HT-29 (cell line): Measurements from ENCODE around the gene SUV39H1. TPM values are rescaled to one million over a fixed set of nuclear protein-coding genes. Genes with fewer than 3 reads are reported as not detected.

Experiments
- small RNA-seq: library from RNA; depleted of rRNA; stranded (forward); fragments of <200 nt; gene quantifications from one replicate; pipeline ENCODE3, GENCODE V24; 2014
- total RNA-seq: library from RNA; depleted of rRNA; stranded (reverse); fragments of >200 nt; shearing (Covaris generic); gene quantifications from 2 replicates; pipeline ENCODE4 v1.2.3, GENCODE V29; 2014; rRNA removed

Gene SUV39H1
- total RNA-seq, 1 experiment from 2014 or later: 26.2 TPM

Small RNA genes within 50 kb of the gene (small RNA-seq; reads per million reads assigned to genes)
- gene RNU6-1056P: not detected

Other genes with a start within 250 kb of the SUV39H1 start
- gene SLC38A5, start 226.5 kb upstream of the SUV39H1 start, total RNA-seq: 103 and 136 TPM in 2 replicates
- gene FTSJ1, start 220.5 kb upstream of the SUV39H1 start, total RNA-seq: 102 and 118 TPM in 2 replicates
- 6.5 and 8.7 TPM in 2 replicates for gene PORCN, start 187.7 kb upstream of the SUV39H1 start, total RNA-seq
- 285 and 311 TPM in 2 replicates for gene EBP, start 174.9 kb upstream of the SUV39H1 start, total RNA-seq
- 5.6 and 10.5 TPM in 2 replicates for gene TBC1D25, start 157.0 kb upstream of the SUV39H1 start, total RNA-seq
- 134 and 135 TPM in 2 replicates for gene RBM3, start 122.2 kb upstream of the SUV39H1 start, total RNA-seq
- gene WDR13, start 99.2 kb upstream of the SUV39H1 start, total RNA-seq: 120 and 165 TPM in 2 replicates
- 0.15 and 0.50 TPM in 2 replicates for gene WAS, start 12.9 kb upstream of the SUV39H1 start, total RNA-seq
- 0.63 TPM in 1 of 2 replicates, not detected in the other for gene GLOD5, start 65.0 kb downstream of the SUV39H1 start, total RNA-seq
- not detected in 2 replicates for gene GATA1, start 89.9 kb downstream of the SUV39H1 start, total RNA-seq
- 60.6 and 65.2 TPM in 2 replicates for gene HDAC6, start 105.3 kb downstream of the SUV39H1 start, total RNA-seq
- gene ERAS, start 129.8 kb downstream of the SUV39H1 start, total RNA-seq: not detected in 2 replicates
- not detected in 2 replicates for gene PCSK1N, start 138.9 kb downstream of the SUV39H1 start, total RNA-seq
- 127 and 148 TPM in 2 replicates for gene TIMM17B, start 201.0 kb downstream of the SUV39H1 start, total RNA-seq
- gene PQBP1, start 201.2 kb downstream of the SUV39H1 start, total RNA-seq: 86.3 and 97.5 TPM in 2 replicates
- gene SLC35A2, start 214.9 kb downstream of the SUV39H1 start, total RNA-seq: 66.8 and 75.0 TPM in 2 replicates
- 13.4 and 14.9 TPM in 2 replicates for gene PIM2, start 222.3 kb downstream of the SUV39H1 start, total RNA-seq